ENCODE measurements around the gene TTL. TPM values are rescaled to one million over a fixed set of nuclear protein-coding genes. Genes with fewer than 3 reads are reported as not detected.

The TTL gene
- total RNA-seq, 1 experiment from 2014 or later = 81.5 TPM

DNA sequence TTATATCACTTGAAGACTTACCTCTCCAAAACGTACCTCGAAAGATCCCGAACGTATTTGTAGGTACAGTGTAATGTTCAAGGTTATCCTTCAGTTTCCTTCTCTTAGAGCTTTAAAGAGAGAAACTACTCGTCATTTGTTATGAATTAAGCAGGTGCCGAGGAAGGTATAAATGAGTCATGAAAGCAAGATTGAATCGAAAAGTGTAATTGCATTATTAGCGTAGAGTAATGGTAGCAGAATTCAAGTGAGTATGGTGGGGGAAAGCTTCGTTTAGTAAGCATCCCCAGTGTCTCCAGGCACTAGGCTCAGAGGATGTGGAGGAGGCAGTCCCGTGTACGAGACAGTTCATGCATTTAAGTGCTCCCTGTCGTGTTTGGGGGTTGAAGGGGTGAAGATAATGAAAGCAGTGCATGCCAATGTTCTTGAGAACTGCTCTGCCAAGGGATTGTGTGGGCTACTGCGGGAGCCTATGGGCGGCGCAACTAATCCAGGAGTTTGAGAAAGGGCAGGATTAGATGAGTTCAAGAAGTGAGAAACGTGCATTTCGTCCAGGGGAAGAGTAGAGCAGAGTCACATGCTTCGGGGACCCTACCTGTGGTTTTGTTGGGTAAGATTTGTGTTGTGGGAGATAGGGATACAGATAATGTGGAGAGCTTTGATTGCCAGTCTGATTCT lies 61.2 kb downstream of the TTL start:
- ChIA-PET CTCF (no interaction called here), POLR2A (no interaction called here)
- intact Hi-C loops (cut with micrococcal nuclease; ENCODE audit: unreplicated experiment) (no loop called here), in situ Hi-C loops (cut with HindIII; ENCODE audit: low pct_unique_long_range_greater_than_20kb, low sequenced_read_pairs) (no loop called here)
- no peaks in the 10 kb centered on the region for H3K27me3 ChIP-seq (ENCODE audit: control insufficient read depth, insufficient read depth, low read length)
- peaks cover 18% of the 10 kb centered on the region for H3K36me3 ChIP-seq (ENCODE audit: control insufficient read depth, insufficient read depth, low read length)
- H3K9me3 ChIP-seq (ENCODE audit: control insufficient read depth, insufficient read depth, low read depth, low read length) = no peaks in the 10 kb centered on the region
- TSS peak; percentile 81 for BruUV-seq (replicated peaks)
- TF ChIP-seq POLR2AphosphoS5 (IDR thresholded peaks at IDR 0.05; ENCODE audit: low read depth, low read length) (no peak), TCF7L2 (IDR thresholded peaks at IDR 0.05; ENCODE audit: low read depth, low read length) (no peak), SIN3A (IDR thresholded peaks at IDR 0.05; ENCODE audit: borderline replicate concordance, insufficient read depth, low read depth, low read length) (0 out of 2 replicates have a peak, but pooled peaks have one; percentile 31), CTCF (IDR thresholded peaks at IDR 0.05) (no peak)
- TF ChIP-seq, protein P1, sequence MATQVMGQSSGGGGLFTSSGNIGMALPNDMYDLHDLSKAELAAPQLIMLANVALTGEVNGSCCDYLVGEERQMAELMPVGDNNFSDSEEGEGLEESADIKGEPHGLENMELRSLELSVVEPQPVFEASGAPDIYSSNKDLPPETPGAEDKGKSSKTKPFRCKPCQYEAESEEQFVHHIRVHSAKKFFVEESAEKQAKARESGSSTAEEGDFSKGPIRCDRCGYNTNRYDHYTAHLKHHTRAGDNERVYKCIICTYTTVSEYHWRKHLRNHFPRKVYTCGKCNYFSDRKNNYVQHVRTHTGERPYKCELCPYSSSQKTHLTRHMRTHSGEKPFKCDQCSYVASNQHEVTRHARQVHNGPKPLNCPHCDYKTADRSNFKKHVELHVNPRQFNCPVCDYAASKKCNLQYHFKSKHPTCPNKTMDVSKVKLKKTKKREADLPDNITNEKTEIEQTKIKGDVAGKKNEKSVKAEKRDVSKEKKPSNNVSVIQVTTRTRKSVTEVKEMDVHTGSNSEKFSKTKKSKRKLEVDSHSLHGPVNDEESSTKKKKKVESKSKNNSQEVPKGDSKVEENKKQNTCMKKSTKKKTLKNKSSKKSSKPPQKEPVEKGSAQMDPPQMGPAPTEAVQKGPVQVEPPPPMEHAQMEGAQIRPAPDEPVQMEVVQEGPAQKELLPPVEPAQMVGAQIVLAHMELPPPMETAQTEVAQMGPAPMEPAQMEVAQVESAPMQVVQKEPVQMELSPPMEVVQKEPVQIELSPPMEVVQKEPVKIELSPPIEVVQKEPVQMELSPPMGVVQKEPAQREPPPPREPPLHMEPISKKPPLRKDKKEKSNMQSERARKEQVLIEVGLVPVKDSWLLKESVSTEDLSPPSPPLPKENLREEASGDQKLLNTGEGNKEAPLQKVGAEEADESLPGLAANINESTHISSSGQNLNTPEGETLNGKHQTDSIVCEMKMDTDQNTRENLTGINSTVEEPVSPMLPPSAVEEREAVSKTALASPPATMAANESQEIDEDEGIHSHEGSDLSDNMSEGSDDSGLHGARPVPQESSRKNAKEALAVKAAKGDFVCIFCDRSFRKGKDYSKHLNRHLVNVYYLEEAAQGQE (IDR thresholded peaks at IDR 0.05; ENCODE audit: insufficient read depth in 1 of 2, low read depth in 2 of 2, low read length in 1 of 2) = no peak
- ATAC-seq (no peak), DNase-seq (ENCODE audit: low read depth, low spot score) (peak; percentile 12)
- H3K27ac ChIP-seq (ENCODE audit: low read length) = peak overlapping the region; percentile 96
- peaks cover 15% of the 10 kb centered on the region; the same call in 1 of the 2 replicates for H3K4me1 ChIP-seq (ENCODE audit: control insufficient read depth, insufficient read depth, low read length)
- H3K4me3 ChIP-seq (ENCODE audit: low read depth in 2 of 2, low read length in 2 of 2) = peak overlapping the region; percentile 89 to 97

DNA sequence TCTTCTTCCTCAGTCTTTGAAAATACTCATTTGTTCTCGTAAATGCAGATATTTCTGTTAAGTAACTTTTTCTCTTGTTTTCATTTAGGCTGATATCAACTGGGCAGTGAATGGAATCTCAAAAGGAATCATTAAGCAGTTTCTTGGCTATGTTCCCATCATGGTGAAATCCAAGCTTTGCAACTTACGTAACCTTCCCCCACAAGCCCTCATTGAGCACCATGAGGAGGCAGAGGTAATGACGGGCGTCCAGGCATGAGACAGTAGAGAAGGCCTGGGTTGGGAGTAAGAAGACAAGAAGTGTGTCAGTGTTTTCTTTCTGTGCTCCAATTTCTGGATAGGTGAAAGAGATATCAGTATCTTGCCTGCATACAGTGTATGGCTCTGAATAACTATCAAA lies 65.4 kb downstream of the TTL start:
- Histone ChIP-seq H3K4me1 (ENCODE audit: control insufficient read depth, insufficient read depth, low read length) (peaks cover 11% of the 10 kb centered on the region; the same call in 1 of the 2 replicates), H3K9me3 (ENCODE audit: control insufficient read depth, insufficient read depth, low read depth, low read length) (no peaks in the 10 kb centered on the region), H3K36me3 (ENCODE audit: control insufficient read depth, insufficient read depth, low read length) (peaks cover 46% of the 10 kb centered on the region), H3K27ac (ENCODE audit: low read length) (no peak overlapping the region), H3K4me3 (ENCODE audit: low read depth in 2 of 2, low read length in 2 of 2) (no peak overlapping the region), H3K27me3 (ENCODE audit: control insufficient read depth, insufficient read depth, low read length) (no peaks in the 10 kb centered on the region)
- ATAC-seq (no peak), DNase-seq (ENCODE audit: low read depth, low spot score) (no peak)
- BruUV-seq (replicated peaks) = no TSS peak
- no peak for TF ChIP-seq CTCF (IDR thresholded peaks at IDR 0.05)
- TF ChIP-seq SIN3A (IDR thresholded peaks at IDR 0.05; ENCODE audit: borderline replicate concordance, insufficient read depth, low read depth, low read length) = no peak
- no peak for TF ChIP-seq TCF7L2 (IDR thresholded peaks at IDR 0.05; ENCODE audit: low read depth, low read length)
- no peak for TF ChIP-seq POLR2AphosphoS5 (IDR thresholded peaks at IDR 0.05; ENCODE audit: low read depth, low read length)
- TF ChIP-seq, protein P1 (IDR thresholded peaks at IDR 0.05; ENCODE audit: insufficient read depth in 1 of 2, low read depth in 2 of 2, low read length in 1 of 2) = no peak
- intact Hi-C loops (cut with micrococcal nuclease; ENCODE audit: unreplicated experiment) (no loop called here), in situ Hi-C loops (cut with HindIII; ENCODE audit: low pct_unique_long_range_greater_than_20kb, low sequenced_read_pairs) (no loop called here)
- CTCF ChIA-PET = no interaction called here
- POLR2A ChIA-PET = interaction anchor here (0.7 kb wide), 1 partner anchor 431 kb away, joined by 3 read pairs; no protein-coding TSS in a partner anchor
